ENCODE data around the gene ZNF526. TPM values are rescaled to one million over a fixed set of nuclear protein-coding genes. Genes with fewer than 3 reads are reported as not detected.

ZNF526 gene
- total RNA-seq, 1 experiment from 2014 or later = 5.1 TPM

DNA sequence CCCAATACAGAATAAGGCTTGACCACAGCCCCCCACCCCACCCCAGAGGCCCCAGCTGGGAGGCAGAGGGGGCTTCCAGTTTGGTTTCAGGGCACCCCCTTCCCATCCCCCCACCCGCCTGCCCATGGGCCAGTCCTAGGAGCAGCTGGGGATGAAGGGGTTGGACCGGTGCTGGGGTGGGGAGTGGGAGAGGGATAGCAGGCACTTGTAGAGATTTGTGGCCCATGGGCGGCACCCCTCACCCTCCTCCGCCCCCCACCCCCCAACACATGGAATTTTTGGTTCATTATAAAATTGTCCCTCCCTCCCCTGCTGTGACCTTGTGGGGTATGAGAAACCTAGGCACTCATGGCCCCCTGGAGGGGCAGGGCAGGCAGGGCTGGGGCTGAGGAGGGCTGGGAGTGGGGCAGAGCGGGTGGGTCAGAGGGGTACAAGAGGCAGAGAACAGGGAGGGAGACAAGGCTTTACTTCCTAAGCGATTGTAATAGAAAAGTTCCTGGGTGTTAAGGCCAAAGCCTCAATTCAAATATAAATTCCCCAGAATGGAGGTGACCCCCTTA, 27.6 kb downstream of the ZNF526 start:
- no peaks in the 10 kb centered on the region for H4K20me1 ChIP-seq (ENCODE audit: low read length)
- H3K9ac ChIP-seq (ENCODE audit: low read length) = no peak overlapping the region
- no peak overlapping the region for H3K4me3 ChIP-seq (ENCODE audit: low read length)
- ChIA-PET CTCF (no interaction called here), POLR2A (ENCODE audit: unreplicated experiment) (no interaction called here)
- no peaks in the 10 kb centered on the region for H3F3A ChIP-seq (ENCODE audit: low read length, unreplicated experiment)
- no peak overlapping the region for H3K4me2 ChIP-seq (ENCODE audit: low read length)
- no peaks in the 10 kb centered on the region for H3K27me3 ChIP-seq (ENCODE audit: low read length)
- H3K27ac ChIP-seq (ENCODE audit: low read length) = no peak overlapping the region
- H3K4me1 ChIP-seq (ENCODE audit: insufficient read depth, low read length) = peaks cover 8% of the 10 kb centered on the region
- TF ChIP-seq EZH2phosphoT487 (IDR thresholded peaks at IDR 0.05; ENCODE audit: borderline replicate concordance, low read length) (no peak), EZH2 (IDR thresholded peaks at IDR 0.05; ENCODE audit: low read length, unreplicated experiment) (no peak)
- TF ChIP-seq, protein P1, sequence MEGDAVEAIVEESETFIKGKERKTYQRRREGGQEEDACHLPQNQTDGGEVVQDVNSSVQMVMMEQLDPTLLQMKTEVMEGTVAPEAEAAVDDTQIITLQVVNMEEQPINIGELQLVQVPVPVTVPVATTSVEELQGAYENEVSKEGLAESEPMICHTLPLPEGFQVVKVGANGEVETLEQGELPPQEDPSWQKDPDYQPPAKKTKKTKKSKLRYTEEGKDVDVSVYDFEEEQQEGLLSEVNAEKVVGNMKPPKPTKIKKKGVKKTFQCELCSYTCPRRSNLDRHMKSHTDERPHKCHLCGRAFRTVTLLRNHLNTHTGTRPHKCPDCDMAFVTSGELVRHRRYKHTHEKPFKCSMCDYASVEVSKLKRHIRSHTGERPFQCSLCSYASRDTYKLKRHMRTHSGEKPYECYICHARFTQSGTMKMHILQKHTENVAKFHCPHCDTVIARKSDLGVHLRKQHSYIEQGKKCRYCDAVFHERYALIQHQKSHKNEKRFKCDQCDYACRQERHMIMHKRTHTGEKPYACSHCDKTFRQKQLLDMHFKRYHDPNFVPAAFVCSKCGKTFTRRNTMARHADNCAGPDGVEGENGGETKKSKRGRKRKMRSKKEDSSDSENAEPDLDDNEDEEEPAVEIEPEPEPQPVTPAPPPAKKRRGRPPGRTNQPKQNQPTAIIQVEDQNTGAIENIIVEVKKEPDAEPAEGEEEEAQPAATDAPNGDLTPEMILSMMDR (conservative IDR thresholded peaks at IDR 0.05; ENCODE audit: low read depth, low read length) = no peak
- DNase-seq = no peak
- no TSS peak for BruUV-seq (replicated peaks)
- ATAC-seq = no peak
- intact Hi-C loops (cut with micrococcal nuclease) = no loop called here
- no peaks in the 10 kb centered on the region for H3K9me3 ChIP-seq (ENCODE audit: low read length)
- H2AFZ ChIP-seq (ENCODE audit: low read length) = no peak overlapping the region
- H3K36me3 ChIP-seq (ENCODE audit: low read depth, low read length) = no peaks in the 10 kb centered on the region
- no peaks in the 10 kb centered on the region for H3K9me2 ChIP-seq (replicated peaks; ENCODE audit: low read length)
- peaks cover 30% of the 10 kb centered on the region for H3K79me2 ChIP-seq (ENCODE audit: low read length)

DNA sequence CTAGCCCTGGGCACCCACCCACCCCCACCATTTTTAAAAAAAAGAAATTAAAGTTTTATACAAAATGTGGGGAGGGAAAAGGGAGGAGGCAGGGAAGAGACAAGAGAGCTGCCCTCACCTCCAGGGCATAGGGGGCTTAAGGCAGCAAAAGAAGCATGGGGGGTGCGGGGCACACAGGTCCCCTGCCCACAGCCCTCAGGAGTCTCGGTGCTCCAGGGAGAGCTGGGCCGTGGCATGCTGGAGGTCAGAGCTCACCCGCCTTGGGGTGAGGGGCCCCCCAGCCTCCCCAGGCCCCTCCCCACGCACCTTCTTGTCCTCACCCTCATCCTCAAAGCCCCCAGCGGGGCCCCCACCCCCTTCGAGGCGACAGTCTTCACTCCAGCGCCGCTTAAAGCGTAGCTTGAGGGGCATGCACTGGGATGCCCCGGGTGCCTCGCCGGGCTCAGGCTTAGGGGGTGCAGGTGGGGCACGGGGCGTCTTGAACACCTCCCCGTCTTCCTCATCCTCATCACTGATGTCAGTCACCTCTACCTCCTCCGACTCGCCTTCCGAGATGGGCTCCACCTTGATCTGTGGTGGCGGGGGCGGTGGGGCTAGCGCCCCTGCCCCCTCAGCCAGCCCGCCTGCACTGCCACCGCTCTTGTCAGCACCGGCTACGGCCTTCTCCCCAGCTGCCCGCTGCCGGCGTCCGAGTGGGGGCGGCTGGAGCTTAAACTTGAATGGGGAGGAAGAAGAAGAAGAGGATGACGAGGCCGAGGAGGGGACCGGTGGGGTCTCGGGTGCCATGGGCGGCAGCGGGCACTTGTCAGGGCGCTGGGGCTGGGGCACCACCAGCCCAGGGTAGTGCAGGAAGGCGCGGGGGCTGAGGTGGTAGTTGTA, 28.4 kb downstream of the ZNF526 start:
- CTCF ChIA-PET = no interaction called here
- Histone ChIP-seq H2AFZ (ENCODE audit: low read length) (no peak overlapping the region), H3K27me3 (ENCODE audit: low read length) (no peaks in the 10 kb centered on the region), H3K4me2 (ENCODE audit: low read length) (no peak overlapping the region), H4K20me1 (ENCODE audit: low read length) (no peaks in the 10 kb centered on the region), H3K27ac (ENCODE audit: low read length) (no peak overlapping the region), H3K36me3 (ENCODE audit: low read depth, low read length) (no peaks in the 10 kb centered on the region), H3K4me3 (ENCODE audit: low read length) (no peak overlapping the region), H3F3A (ENCODE audit: low read length, unreplicated experiment) (no peaks in the 10 kb centered on the region), H3K4me1 (ENCODE audit: insufficient read depth, low read length) (peaks cover 10% of the 10 kb centered on the region), H3K79me2 (ENCODE audit: low read length) (peaks cover 36% of the 10 kb centered on the region), H3K9me3 (ENCODE audit: low read length) (no peaks in the 10 kb centered on the region), H3K9me2 (replicated peaks; ENCODE audit: low read length) (no peaks in the 10 kb centered on the region), H3K9ac (ENCODE audit: low read length) (no peak overlapping the region)
- DNase-seq (no peak), ATAC-seq (no peak)
- intact Hi-C loops (cut with micrococcal nuclease) = no loop called here
- TF ChIP-seq, protein P1 (conservative IDR thresholded peaks at IDR 0.05; ENCODE audit: low read depth, low read length) = no peak
- TF ChIP-seq EZH2phosphoT487 (IDR thresholded peaks at IDR 0.05; ENCODE audit: borderline replicate concordance, low read length) = no peak
- TF ChIP-seq EZH2 (IDR thresholded peaks at IDR 0.05; ENCODE audit: low read length, unreplicated experiment) = no peak
- POLR2A ChIA-PET (ENCODE audit: unreplicated experiment) = no interaction called here
- BruUV-seq (replicated peaks) = no TSS peak
